ENCODE measurements around the gene ZNF503.

Gene ZNF503

GRCh38 chr10:75441682-75442081 lies 40.1 kb upstream of the ZNF503 start:
- no peak for TF ChIP-seq RAD21 (IDR thresholded peaks at IDR 0.05; ENCODE audit: low read depth)
- TF ChIP-seq TCF12 (IDR thresholded peaks at IDR 0.05; ENCODE audit: low read depth): no peak
- TF ChIP-seq TAF1 (IDR thresholded peaks at IDR 0.05; ENCODE audit: low read depth): no peak
- TF ChIP-seq FOXM1 (IDR thresholded peaks at IDR 0.05; ENCODE audit: borderline replicate concordance, low read depth): no peak
- TF ChIP-seq CEBPB (IDR thresholded peaks at IDR 0.05): no peak
- no peak for TF ChIP-seq EP300 (IDR thresholded peaks at IDR 0.05; ENCODE audit: borderline replicate concordance)
- TF ChIP-seq TEAD4 (IDR thresholded peaks at IDR 0.05): no peak
- TF ChIP-seq, protein P1, sequence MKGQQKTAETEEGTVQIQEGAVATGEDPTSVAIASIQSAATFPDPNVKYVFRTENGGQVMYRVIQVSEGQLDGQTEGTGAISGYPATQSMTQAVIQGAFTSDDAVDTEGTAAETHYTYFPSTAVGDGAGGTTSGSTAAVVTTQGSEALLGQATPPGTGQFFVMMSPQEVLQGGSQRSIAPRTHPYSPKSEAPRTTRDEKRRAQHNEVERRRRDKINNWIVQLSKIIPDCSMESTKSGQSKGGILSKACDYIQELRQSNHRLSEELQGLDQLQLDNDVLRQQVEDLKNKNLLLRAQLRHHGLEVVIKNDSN (IDR thresholded peaks at IDR 0.05): no peak

DNA sequence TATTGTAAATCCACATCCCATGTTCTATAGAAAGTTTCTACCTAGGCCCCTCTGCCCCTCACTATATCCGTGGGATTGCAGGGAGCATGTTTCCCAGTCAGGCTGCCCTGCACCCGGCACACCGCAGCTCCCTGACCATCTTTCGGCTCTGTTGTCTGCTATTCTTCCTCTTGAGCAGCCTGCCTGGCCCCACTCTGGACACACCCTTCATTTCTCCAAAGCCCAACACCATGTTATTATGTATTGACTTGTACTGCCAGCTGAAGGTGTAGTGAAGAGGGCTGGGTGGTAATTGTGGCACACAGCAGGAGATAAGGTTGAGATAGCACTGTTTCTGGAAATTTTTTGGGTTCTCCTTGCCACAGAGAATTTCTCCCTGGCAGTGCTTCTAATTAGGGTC lies 39.6 kb upstream of the ZNF503 start:
- TF ChIP-seq EGR1 (IDR thresholded peaks at IDR 0.05): no peak
- no peak for TF ChIP-seq CREB1 (IDR thresholded peaks at IDR 0.05; ENCODE audit: low read depth)
- no peak for TF ChIP-seq ZBTB7A (IDR thresholded peaks at IDR 0.05; ENCODE audit: low read depth)
- TF ChIP-seq, protein P1 (IDR thresholded peaks at IDR 0.05): no peak

DNA sequence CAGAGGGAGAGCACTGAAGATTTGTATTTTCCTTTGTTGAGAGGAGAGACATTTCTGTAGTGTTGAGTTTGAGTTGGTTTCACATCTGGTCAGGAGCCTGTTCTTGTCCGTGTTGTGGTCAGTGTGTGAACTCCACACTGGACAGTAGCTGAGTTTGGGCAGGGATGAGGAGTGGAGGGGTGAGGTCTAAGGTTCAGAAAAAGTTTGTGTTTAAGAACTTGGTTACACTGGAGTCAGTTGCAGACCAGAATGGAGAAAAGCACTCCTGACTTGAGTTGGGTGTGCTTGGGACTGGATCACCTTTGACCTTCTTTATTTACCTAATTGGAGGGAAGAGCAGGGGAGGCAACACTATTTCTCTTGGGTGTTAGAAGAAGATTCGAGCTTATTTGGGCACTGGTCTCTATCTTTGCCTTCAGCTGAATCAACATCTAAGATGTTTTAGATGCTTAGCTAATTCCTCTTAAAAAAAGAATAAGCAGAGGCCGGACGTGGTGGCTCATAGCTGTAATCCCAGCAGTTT lies 38.8 kb upstream of the ZNF503 start:
- no peak for TF ChIP-seq TEAD4 (IDR thresholded peaks at IDR 0.05)

GRCh38 chr10:75439811-75440210 lies 38.2 kb upstream of the ZNF503 start:
- no peak for TF ChIP-seq EP300 (IDR thresholded peaks at IDR 0.05; ENCODE audit: borderline replicate concordance)
- TF ChIP-seq TAF1 (IDR thresholded peaks at IDR 0.05; ENCODE audit: low read depth): no peak
- no peak for TF ChIP-seq EGR1 (IDR thresholded peaks at IDR 0.05)
- no peak for TF ChIP-seq CREB1 (IDR thresholded peaks at IDR 0.05; ENCODE audit: low read depth)
- no peak for TF ChIP-seq RAD21 (IDR thresholded peaks at IDR 0.05; ENCODE audit: low read depth)
- TF ChIP-seq NFIC (IDR thresholded peaks at IDR 0.05): no peak
- TF ChIP-seq, protein P2, sequence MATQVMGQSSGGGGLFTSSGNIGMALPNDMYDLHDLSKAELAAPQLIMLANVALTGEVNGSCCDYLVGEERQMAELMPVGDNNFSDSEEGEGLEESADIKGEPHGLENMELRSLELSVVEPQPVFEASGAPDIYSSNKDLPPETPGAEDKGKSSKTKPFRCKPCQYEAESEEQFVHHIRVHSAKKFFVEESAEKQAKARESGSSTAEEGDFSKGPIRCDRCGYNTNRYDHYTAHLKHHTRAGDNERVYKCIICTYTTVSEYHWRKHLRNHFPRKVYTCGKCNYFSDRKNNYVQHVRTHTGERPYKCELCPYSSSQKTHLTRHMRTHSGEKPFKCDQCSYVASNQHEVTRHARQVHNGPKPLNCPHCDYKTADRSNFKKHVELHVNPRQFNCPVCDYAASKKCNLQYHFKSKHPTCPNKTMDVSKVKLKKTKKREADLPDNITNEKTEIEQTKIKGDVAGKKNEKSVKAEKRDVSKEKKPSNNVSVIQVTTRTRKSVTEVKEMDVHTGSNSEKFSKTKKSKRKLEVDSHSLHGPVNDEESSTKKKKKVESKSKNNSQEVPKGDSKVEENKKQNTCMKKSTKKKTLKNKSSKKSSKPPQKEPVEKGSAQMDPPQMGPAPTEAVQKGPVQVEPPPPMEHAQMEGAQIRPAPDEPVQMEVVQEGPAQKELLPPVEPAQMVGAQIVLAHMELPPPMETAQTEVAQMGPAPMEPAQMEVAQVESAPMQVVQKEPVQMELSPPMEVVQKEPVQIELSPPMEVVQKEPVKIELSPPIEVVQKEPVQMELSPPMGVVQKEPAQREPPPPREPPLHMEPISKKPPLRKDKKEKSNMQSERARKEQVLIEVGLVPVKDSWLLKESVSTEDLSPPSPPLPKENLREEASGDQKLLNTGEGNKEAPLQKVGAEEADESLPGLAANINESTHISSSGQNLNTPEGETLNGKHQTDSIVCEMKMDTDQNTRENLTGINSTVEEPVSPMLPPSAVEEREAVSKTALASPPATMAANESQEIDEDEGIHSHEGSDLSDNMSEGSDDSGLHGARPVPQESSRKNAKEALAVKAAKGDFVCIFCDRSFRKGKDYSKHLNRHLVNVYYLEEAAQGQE (IDR thresholded peaks at IDR 0.05; ENCODE audit: low read depth): no peak
- TF ChIP-seq TEAD4 (IDR thresholded peaks at IDR 0.05): no peak
- no peak for TF ChIP-seq FOXM1 (IDR thresholded peaks at IDR 0.05; ENCODE audit: borderline replicate concordance, low read depth)
- TF ChIP-seq ZBTB7A (IDR thresholded peaks at IDR 0.05; ENCODE audit: low read depth): no peak
- no peak for TF ChIP-seq YY1 (IDR thresholded peaks at IDR 0.05; ENCODE audit: low read depth)
- TF ChIP-seq TCF12 (IDR thresholded peaks at IDR 0.05; ENCODE audit: low read depth): no peak
- TF ChIP-seq MAX (IDR thresholded peaks at IDR 0.05): no peak

GRCh38 chr10:75438275-75438674 lies 36.7 kb upstream of the ZNF503 start:
- no peak for TF ChIP-seq EP300 (IDR thresholded peaks at IDR 0.05; ENCODE audit: borderline replicate concordance)
- TF ChIP-seq MAX (IDR thresholded peaks at IDR 0.05): no peak
- TF ChIP-seq EGR1 (IDR thresholded peaks at IDR 0.05): no peak
- no peak for TF ChIP-seq TAF1 (IDR thresholded peaks at IDR 0.05; ENCODE audit: low read depth)
- no peak for TF ChIP-seq ZBTB7A (IDR thresholded peaks at IDR 0.05; ENCODE audit: low read depth)
- TF ChIP-seq TEAD4 (IDR thresholded peaks at IDR 0.05): no peak
- TF ChIP-seq, protein P2 (IDR thresholded peaks at IDR 0.05; ENCODE audit: low read depth): no peak
- TF ChIP-seq, protein P1 (IDR thresholded peaks at IDR 0.05): no peak
- no peak for TF ChIP-seq NFIC (IDR thresholded peaks at IDR 0.05)

GRCh38 chr10:75437693-75438092 lies 36.1 kb upstream of the ZNF503 start:
- TF ChIP-seq ZBTB7A (IDR thresholded peaks at IDR 0.05; ENCODE audit: low read depth): no peak
- no peak for TF ChIP-seq NFIC (IDR thresholded peaks at IDR 0.05)
- TF ChIP-seq FOXM1 (IDR thresholded peaks at IDR 0.05; ENCODE audit: borderline replicate concordance, low read depth): no peak
- no peak for TF ChIP-seq EP300 (IDR thresholded peaks at IDR 0.05; ENCODE audit: borderline replicate concordance)
- no peak for TF ChIP-seq RAD21 (IDR thresholded peaks at IDR 0.05; ENCODE audit: low read depth)
- TF ChIP-seq, protein P1 (IDR thresholded peaks at IDR 0.05): no peak
- TF ChIP-seq TEAD4 (IDR thresholded peaks at IDR 0.05): no peak
- no peak for TF ChIP-seq MAX (IDR thresholded peaks at IDR 0.05)
- TF ChIP-seq YY1 (IDR thresholded peaks at IDR 0.05; ENCODE audit: low read depth): no peak
- no peak for TF ChIP-seq CEBPB (IDR thresholded peaks at IDR 0.05)
- TF ChIP-seq EGR1 (IDR thresholded peaks at IDR 0.05): no peak
- no peak for TF ChIP-seq CREB1 (IDR thresholded peaks at IDR 0.05; ENCODE audit: low read depth)
